MCF 10A (cell line): ENCODE measurements around the gene DMAP1. TPM values are rescaled to one million over a fixed set of nuclear protein-coding genes. Genes with fewer than 3 reads are reported as not detected.

ENCODE experiments used
- BruUV-seq: library from RNA; stranded (reverse); fragments of 400-500 nt; replicated peaks from 2 replicates; lab custom pipeline; 2021; lab: Mats Ljungman, UMichigan
- CTCF ChIA-PET: fragments of 300-600 bp; sonication (Branson Sonifier 250); formaldehyde crosslinking; extraction: SDS; loops from one replicate; lab custom pipeline; 2021; ENCODE audit warnings: antibody characterized with exemption, inconsistent platforms; lab: Yijun Ruan, JAX
- POLR2A ChIA-PET: fragments of 300-600, 350-650 bp; sonication (Branson Sonifier 250); formaldehyde crosslinking; extraction: SDS; loops from one replicate; lab custom pipeline; 2020; ENCODE audit warnings: antibody characterized with exemption, inconsistent platforms; lab: Yijun Ruan, JAX
- DNase-seq: peaks from one replicate; pipeline ENCODE4 v3.0.0-alpha.2; 2018; ENCODE audit not compliant: unreplicated experiment
- H3K27ac Mint-ChIP-seq: one replicate; pipeline ENCODE4 v1.8.0; 2022; ENCODE audit warnings: mild to moderate bottlenecking, low read depth, mixed read lengths; ENCODE audit not compliant: unreplicated experiment
- H3K27me3 Mint-ChIP-seq: one replicate; pipeline ENCODE4 v1.8.0; 2022; ENCODE audit warnings: mixed read lengths; ENCODE audit not compliant: insufficient read depth, unreplicated experiment
- H3K36me3 Mint-ChIP-seq: one replicate; pipeline ENCODE4 v1.8.0; 2022; ENCODE audit warnings: mild to moderate bottlenecking, moderate library complexity, mixed read lengths; ENCODE audit not compliant: insufficient read depth, unreplicated experiment
- H3K4me1 Mint-ChIP-seq: one replicate; pipeline ENCODE4 v1.8.0; 2022; ENCODE audit warnings: mixed read lengths; ENCODE audit not compliant: insufficient read depth, unreplicated experiment
- H3K4me3 Mint-ChIP-seq: one replicate; pipeline ENCODE4 v1.8.0; 2022; ENCODE audit warnings: mild to moderate bottlenecking, moderate library complexity, mixed read lengths; ENCODE audit not compliant: unreplicated experiment
- H3K9me3 Mint-ChIP-seq: one replicate; pipeline ENCODE4 v1.8.0; 2022; ENCODE audit warnings: mixed read lengths; ENCODE audit not compliant: unreplicated experiment
- intact Hi-C: fragments of 100-400 bp; cut with micrococcal nuclease; formaldehyde crosslinking; loops from 2 replicates; pipeline ENCODE4 v1.14.1; 2022
- total RNA-seq: library from RNA; stranded (reverse); gene quantifications from 2 replicates; pipeline ENCODE4 v1.2.3, GENCODE V29; 2022
- TF ChIP-seq, protein P1 (sequence below): fragments of 200-600 bp; IDR thresholded peaks from one replicate; pipeline ENCODE4 v1.8.0; 2022; ENCODE audit warnings: antibody characterized with exemption, mild to moderate bottlenecking; ENCODE audit not compliant: unreplicated experiment

Gene DMAP1
- total RNA-seq, 1 experiment from 2014 or later = 36.6 TPM

- BruUV-seq = no TSS peak
- Mint-ChIP-seq H3K4me1 (peaks cover 11% of the 10 kb centered on the region), H3K9me3 (no peaks in the 10 kb centered on the region), H3K27me3 (no peaks in the 10 kb centered on the region), H3K4me3 (no peak overlapping the region), H3K36me3 (peaks cover 38% of the 10 kb centered on the region), H3K27ac (no peak overlapping the region)
- no peak for DNase-seq
- POLR2A ChIA-PET = interaction anchor here (0.7 to 1.4 kb wide), 4 partner anchors 9 to 683 kb away, joined by 3 to 6 read pairs (median 4); no protein-coding TSS in a partner anchor
- CTCF ChIA-PET = interaction anchor here (0.7 to 1.0 kb wide), 2 partner anchors 9 to 53 kb away, joined by 3 read pairs; no protein-coding TSS in a partner anchor
- intact Hi-C loops = no loop called here
- TF ChIP-seq, protein P1, sequence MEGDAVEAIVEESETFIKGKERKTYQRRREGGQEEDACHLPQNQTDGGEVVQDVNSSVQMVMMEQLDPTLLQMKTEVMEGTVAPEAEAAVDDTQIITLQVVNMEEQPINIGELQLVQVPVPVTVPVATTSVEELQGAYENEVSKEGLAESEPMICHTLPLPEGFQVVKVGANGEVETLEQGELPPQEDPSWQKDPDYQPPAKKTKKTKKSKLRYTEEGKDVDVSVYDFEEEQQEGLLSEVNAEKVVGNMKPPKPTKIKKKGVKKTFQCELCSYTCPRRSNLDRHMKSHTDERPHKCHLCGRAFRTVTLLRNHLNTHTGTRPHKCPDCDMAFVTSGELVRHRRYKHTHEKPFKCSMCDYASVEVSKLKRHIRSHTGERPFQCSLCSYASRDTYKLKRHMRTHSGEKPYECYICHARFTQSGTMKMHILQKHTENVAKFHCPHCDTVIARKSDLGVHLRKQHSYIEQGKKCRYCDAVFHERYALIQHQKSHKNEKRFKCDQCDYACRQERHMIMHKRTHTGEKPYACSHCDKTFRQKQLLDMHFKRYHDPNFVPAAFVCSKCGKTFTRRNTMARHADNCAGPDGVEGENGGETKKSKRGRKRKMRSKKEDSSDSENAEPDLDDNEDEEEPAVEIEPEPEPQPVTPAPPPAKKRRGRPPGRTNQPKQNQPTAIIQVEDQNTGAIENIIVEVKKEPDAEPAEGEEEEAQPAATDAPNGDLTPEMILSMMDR = no peak
Measured at GRCh38 chr1:44265656-44266358, 52.5 kb downstream of the DMAP1 start.

DNA sequence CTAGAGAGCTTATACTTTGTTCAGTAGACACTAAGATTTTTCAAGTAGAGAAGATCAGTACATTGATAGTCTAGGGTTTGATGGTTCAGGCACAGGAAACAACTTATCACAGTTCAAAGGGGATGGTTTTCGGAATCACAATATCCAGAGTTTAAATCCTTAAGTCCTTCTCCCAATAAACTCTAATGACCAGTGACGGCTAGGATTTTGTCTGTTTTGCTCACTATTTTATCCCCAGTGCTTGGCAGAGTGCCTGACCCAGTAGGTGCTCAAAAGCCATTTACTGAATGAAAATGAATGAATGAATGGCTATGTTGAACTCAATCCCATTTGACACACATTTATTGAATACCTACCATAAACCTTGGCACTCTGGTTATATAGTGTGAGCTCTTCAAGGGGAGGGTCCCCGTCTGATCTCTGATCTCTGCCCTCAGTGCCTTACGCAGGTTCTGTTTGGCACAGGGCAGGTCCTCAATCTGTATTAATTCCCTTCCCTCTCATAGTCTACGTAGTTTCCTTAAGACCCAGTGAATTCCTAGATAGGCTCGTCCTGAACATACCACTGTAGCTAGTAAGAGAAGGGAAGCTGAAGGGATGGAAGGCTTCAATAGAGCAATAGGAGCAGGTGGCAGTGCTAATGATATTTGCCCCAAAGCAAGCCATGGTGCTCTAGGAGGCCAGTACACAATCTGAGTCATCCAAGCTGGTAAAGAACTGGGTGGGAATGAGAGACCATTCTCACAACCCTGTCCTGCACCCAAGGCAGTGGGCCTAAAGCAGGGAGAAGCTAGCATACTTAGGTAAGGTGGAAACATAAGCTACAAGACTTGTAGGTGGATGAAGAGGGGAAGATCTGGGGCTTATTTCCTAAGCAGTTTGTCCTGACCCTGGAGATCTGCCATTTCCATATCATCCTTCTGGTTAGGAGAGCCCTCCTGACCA, 53.4 kb downstream of the DMAP1 start:
- peaks cover 31% of the 10 kb centered on the region for H3K36me3 Mint-ChIP-seq
- BruUV-seq = no TSS peak
- ChIA-PET CTCF (interaction anchor here (1.0 kb wide), 1 partner anchor 10 kb away, joined by 3 read pairs; no protein-coding TSS in a partner anchor), POLR2A (interaction anchor here (1.1 to 1.4 kb wide), 3 partner anchors 41 to 465 kb away, joined by 3 to 4 read pairs (median 3); no protein-coding TSS in a partner anchor)
- no peaks in the 10 kb centered on the region for H3K9me3 Mint-ChIP-seq
- H3K4me3 Mint-ChIP-seq = no peak overlapping the region
- H3K27ac Mint-ChIP-seq = no peak overlapping the region
- intact Hi-C loops = no loop called here
- H3K27me3 Mint-ChIP-seq = no peaks in the 10 kb centered on the region
- H3K4me1 Mint-ChIP-seq = peaks cover 18% of the 10 kb centered on the region
- DNase-seq = no peak
- TF ChIP-seq, protein P1 = no peak

- no peaks in the 10 kb centered on the region for H3K9me3 Mint-ChIP-seq
- ChIA-PET CTCF (interaction anchor here (1.0 kb wide), 1 partner anchor 328 kb away, joined by 4 read pairs; no protein-coding TSS in a partner anchor), POLR2A (interaction anchor here (1.1 to 1.4 kb wide), 2 partner anchors 365 to 464 kb away, joined by 3 to 4 read pairs; no protein-coding TSS in a partner anchor)
- peaks cover 11% of the 10 kb centered on the region for H3K4me1 Mint-ChIP-seq
- H3K4me3 Mint-ChIP-seq = no peak overlapping the region
- no peak overlapping the region for H3K27ac Mint-ChIP-seq
- H3K36me3 Mint-ChIP-seq = peaks cover 31% of the 10 kb centered on the region
- TF ChIP-seq, protein P1 = no peak
- no peaks in the 10 kb centered on the region for H3K27me3 Mint-ChIP-seq
- BruUV-seq = no TSS peak
- no peak for DNase-seq
- intact Hi-C loops = no loop called here
Measured at GRCh38 chr1:44267438-44267837, 54.2 kb downstream of the DMAP1 start.

- H3K36me3 Mint-ChIP-seq = peaks cover 31% of the 10 kb centered on the region
- peaks cover 7% of the 10 kb centered on the region for H3K4me1 Mint-ChIP-seq
- no peaks in the 10 kb centered on the region for H3K9me3 Mint-ChIP-seq
- H3K4me3 Mint-ChIP-seq = no peak overlapping the region
- H3K27ac Mint-ChIP-seq = no peak overlapping the region
- CTCF ChIA-PET = interaction anchor here (0.6 to 1.1 kb wide), 4 partner anchors 301 to 385 kb away, joined by 3 to 4 read pairs (median 4); no protein-coding TSS in a partner anchor
- POLR2A ChIA-PET = no interaction called here
- no peaks in the 10 kb centered on the region for H3K27me3 Mint-ChIP-seq
- DNase-seq = no peak
- intact Hi-C loops = no loop called here
- no TSS peak for BruUV-seq
- TF ChIP-seq, protein P1 = no peak
Measured at GRCh38 chr1:44268054-44268453, 54.8 kb downstream of the DMAP1 start.
